HG02938 (cell line): ENCODE results near the gene AOPEP.
"Not testable (repeated sequence)": the region's sequence is repeated elsewhere in the genome, so short reads cannot be mapped to it uniquely, and the experiment has no call there.

Experiments used
- ATAC-seq: cut with Tn5 transposase; IDR thresholded peaks from one replicate; pipeline ENCODE4 v1.9.1; 2021; ENCODE audit warnings: mild to moderate bottlenecking, moderate library complexity; ENCODE audit not compliant: unreplicated experiment

AOPEP gene

GRCh38 chr9:94864862-94865509, 138.5 kb downstream of the AOPEP start:
- ATAC-seq = no peak

- ATAC-seq = no peak
Observed at GRCh38 chr9:94865582-94866452, 139.3 kb downstream of the AOPEP start.

- no peak for ATAC-seq
Observed at GRCh38 chr9:94866770-94867169, 140.3 kb downstream of the AOPEP start.

GRCh38 chr9:94867281-94867841, 140.9 kb downstream of the AOPEP start:
- no peak for ATAC-seq

- ATAC-seq = no peak
Observed at GRCh38 chr9:94867842-94868312, 141.4 kb downstream of the AOPEP start.

- no peak for ATAC-seq
Observed at GRCh38 chr9:94868464-94868863, 142.0 kb downstream of the AOPEP start.

GRCh38 chr9:94869415-94869843, 142.9 kb downstream of the AOPEP start:
- ATAC-seq = no peak

- no peak for ATAC-seq
Observed at GRCh38 chr9:94870465-94870792, 143.9 kb downstream of the AOPEP start.

- no peak for ATAC-seq
Observed at GRCh38 chr9:94870793-94871558, 144.5 kb downstream of the AOPEP start.

GRCh38 chr9:94872083-94872833, 145.8 kb downstream of the AOPEP start:
- ATAC-seq = no peak

GRCh38 chr9:94872891-94873511, 146.5 kb downstream of the AOPEP start:
- no peak for ATAC-seq

GRCh38 chr9:94874316-94874715, 147.8 kb downstream of the AOPEP start:
- no peak for ATAC-seq

GRCh38 chr9:94875300-94876020, 149.0 kb downstream of the AOPEP start:
- peak; percentile 89 for ATAC-seq

- not testable (repeated sequence) for ATAC-seq
Observed at GRCh38 chr9:94878804-94879203, 152.3 kb downstream of the AOPEP start.

GRCh38 chr9:94879230-94879629, 152.7 kb downstream of the AOPEP start:
- ATAC-seq = no peak

GRCh38 chr9:94881023-94881422, 154.5 kb downstream of the AOPEP start:
- ATAC-seq = no peak

- no peak for ATAC-seq
Observed at GRCh38 chr9:94881454-94881853, 155.0 kb downstream of the AOPEP start.

- ATAC-seq = no peak
Observed at GRCh38 chr9:94881940-94882339, 155.4 kb downstream of the AOPEP start.

GRCh38 chr9:94882966-94883641, 156.6 kb downstream of the AOPEP start:
- ATAC-seq = no peak
